SKM-1 (cell line): ENCODE measurements around the gene SLC26A6.

Source experiments
- DNase-seq: peaks from one replicate; lab custom pipeline; 2025; ENCODE audit not compliant: unreplicated experiment; lab: John Stamatoyannopoulos, UW

Gene SLC26A6

DNA sequence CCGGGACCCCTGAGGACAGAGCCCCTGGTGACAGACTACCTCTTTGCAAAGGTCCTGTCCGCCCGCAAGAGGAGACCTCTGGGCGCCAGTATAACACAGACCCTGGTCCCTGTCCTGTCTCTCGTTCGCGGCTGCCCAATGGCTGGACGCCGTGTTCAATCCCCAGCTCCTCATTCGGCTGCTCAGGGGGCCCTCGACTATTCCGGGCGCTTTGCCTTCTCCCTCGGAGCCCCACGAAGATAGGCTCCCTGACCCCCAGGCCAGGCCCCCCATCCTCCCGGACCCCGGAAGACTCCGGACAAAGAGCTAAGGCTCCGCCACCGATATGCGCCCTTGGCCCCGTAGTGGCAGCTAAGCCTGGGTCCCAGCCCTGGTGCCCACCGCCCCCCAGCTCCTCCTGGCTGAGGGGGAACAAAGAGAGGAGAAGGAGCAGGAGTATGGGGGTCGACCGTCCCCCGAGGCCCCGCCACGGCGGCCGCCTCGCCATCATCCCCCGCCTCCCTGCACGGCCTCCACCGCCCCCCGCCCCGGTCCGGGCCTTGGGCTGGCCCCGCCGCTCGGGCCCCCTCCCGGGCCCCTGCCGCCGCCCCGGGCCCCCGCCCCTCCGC lies 27.0 kb upstream of the SLC26A6 start:
- DNase-seq = no peak

DNA sequence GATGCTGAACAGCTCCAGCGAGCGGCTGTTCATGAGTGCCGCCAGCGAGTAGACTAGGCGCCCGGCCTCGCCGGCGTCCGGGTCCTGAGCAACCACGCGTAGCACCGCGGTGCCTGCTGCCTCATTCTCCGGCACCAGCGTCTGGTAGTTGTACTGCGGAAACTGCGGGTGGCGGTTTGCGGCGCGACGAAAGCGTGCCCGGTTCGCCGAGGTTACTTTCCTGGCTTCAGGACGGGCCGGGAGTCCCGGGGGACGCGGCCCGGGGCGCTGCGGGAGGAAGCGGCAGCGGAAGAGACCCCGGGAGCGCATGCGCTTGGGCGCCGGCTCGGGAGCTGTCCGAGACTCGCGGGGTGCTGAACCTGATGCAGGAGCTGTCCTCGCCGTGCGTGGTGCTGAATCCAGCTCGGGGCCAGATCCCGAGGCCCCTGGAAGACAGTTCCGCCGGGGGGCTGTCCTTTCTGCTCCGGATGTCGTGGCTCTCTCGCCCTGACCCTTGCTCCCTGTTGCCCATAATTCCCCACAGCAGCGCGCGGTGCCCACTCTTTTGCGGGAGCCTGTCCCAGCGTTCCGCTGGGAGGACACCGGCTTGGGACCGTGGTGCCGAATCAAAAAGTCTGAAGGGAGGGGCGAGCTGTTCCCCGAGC lies 26.4 kb upstream of the SLC26A6 start:
- no peak for DNase-seq

DNA sequence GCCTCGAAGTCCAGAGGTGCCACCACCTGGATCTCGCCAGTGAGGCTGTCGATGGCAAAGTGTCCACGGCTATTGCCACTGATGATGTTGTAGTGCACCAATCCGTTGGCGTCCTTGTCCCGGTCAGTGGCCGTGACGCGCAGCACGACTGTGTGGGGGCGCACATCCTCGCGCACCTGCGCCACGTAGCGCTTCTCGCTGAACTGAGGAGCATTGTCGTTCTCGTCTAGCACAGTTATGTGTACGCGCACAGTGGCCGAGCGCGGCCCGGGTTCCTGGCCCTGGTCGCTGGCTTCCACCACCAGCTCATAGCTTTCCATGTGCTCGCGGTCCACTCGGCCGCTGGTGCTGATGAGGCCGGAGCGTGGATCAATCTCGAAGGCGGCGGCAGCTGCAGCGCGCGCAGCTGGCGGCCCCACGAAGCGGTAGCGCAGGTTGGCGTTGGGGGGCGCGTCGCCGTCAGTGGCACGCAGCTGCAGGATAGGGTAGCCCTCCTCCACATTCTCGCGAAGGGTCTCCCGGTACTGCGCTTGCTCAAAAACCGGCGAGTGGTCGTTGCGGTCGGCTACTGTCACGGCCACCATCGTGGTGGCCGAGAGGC lies 25.6 kb upstream of the SLC26A6 start:
- no peak for DNase-seq

DNA sequence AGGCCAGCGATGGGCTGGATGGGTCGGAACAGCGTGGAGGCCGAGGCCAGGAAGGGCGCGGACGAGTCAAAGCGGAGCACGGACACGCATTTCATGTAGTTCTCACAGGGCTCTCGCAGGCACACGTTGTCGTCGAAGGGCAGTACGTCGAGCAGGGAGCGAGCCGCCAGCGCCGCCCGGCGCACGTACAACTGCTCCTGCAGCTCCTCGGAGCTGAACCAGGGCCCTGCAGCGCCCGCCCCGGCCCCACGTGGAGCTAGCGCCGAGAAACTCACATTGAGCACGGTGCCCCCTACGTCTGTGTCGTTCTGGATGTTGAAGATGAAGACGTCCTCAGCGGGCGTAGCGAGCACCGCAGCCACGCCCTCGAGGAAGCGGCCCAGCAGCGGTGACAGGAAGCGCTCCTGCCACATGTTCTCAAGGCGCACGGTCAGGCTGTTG lies 21.6 kb upstream of the SLC26A6 start:
- no peak for DNase-seq

DNA sequence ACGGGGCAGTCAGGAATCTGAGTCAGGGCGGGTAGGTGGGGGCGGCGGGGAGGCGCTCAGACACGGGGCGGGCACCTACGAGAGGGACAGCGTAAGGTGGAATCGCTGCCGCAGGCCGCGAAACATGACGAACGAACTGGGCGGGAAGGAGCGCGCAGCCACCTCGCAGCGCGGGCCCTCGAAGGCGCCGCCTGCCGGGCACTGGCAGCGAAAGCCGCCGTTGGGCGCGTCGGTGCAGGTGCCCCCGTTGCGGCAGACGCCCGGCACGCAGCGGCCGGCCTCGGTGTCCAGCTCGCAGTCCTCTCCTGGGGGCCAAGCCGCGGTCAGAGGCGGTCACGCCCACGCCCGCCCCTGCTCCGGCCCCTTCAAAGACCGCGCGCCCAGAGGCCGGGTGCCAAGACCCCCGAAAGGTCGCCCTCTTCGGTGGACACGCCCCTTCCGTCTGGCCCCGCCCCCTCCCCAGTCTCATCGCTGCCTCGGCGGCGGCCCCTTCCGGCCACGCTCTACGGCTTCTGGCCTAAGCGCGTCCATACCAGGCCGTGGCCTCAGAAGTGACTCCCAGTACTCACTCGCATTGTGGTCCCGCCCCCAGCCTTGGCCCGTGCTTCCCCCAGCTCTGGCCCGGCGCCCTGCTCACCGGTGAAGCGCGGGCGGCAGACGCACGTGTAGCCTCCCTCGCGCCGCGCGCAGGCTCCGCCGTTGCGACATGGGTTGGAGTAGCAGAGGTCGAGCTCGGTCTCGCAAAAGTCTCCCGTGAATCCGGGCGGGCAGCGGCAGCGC lies 21.0 kb upstream of the SLC26A6 start:
- peak; percentile 38 for DNase-seq

DNA sequence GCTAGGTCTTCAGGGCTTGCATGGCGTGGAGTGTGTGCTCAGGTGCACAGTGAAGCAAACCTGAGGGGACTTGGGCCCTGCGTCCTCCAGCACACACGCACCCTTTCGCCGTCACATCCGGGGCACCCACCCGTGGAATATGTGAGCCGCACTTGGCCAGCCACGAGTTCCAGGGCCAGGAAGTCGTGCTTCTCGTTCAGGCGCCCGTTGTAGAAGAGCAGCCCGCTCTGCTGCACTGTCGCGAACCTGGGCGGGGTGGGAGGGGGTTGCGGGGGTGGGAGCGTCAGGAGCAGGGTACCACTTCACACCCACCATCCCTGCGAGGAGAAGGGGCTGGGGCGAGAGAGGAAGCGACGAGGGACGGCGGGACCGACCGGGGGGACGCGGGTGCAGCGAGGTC lies 20.3 kb upstream of the SLC26A6 start:
- no peak for DNase-seq

DNA sequence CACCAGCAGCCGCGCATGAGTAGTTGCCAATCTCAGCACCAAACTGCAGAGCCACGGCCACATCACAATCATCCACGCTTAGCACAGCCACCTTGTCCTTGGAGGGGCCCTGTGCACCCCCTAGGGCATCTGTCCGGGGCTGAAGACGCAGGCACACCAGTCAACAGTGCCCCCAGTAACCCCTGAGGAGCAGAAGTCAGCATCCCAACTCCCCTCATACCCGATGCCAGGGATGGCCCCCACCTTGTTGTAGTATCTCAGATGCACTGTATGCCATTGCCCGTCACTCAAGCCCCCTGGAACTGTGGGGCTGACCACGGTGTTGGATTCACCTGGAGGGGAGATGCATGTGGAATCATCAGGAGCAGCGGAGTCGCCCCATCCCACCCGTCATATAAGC lies 19.8 kb upstream of the SLC26A6 start:
- no peak for DNase-seq

DNA sequence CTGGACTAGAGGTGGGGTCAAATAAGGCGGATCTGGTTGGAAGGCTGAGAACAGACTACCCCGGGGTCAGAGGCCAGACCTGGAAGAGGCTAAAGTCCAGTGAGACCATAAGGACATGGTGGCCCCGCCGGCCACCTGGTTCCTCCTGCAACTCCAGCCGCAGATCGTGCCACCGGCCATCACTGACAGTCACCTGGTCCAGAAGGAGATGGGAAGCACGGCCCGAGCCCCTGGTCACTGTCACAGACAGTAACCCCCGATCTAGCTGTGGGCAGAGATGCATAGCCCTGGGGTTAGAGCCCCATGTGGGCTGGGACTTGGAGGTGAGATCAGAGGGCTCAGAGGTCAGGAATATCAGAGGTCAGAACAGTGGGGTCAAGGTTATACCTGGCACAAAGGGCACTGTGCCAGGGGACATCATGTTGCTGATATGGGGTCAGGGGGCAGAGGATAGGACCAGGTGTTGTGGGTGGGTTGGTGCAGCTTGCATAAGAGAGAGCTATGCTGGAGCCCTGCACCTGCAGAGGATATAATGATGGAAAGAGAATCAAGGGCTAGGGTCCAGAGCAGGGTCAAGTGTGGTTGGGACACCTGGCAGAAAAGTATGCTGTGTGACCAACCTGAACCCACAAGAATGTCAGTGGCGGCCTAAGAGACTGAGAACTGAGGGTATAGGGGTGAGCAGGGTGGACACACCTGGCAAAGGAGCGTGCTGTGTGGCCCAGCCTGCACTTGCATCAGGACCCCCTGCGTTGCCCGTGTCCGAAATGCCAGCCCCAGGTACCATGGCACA lies 17.9 kb upstream of the SLC26A6 start:
- no peak for DNase-seq

DNA sequence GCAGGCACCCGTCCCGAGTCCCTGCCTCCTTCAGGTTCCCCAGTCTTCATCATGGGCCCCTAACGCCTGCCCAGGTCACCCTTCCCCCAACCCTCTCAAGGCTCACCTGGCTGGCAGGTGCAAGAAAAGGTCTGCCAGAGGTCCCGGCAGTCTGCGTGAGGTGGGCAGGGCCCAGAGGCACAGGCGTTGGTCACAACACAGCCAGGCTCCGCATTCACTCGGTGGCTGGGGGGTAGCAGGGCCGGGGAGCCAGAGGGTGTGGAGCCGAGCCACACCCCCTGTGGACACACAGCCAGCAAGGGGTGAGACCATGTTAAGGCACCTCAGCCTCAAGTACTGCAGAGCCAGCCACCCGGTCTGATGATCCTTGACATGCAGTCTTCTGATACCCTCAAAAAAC lies 16.5 kb upstream of the SLC26A6 start:
- no peak for DNase-seq

DNA sequence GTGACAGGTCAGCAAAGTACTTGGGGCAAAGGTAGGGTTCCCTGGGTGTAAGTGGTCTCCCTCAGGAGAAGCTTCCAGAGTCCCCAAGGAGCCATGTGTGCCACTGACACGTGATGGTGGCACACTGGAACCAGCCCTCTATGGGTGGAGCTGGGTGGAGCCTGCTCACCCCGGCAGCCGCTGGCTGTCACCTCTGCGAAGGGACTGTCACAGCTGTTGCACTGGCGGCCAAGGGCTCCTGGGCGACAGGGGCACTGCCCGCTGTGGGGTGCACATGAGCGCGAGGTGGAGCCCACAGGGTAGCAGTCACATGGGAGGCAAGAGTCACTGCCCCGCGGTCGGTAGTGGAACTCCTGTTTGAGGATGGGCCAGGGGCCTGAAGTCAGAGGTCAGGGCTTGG lies 15.5 kb upstream of the SLC26A6 start:
- no peak for DNase-seq

DNA sequence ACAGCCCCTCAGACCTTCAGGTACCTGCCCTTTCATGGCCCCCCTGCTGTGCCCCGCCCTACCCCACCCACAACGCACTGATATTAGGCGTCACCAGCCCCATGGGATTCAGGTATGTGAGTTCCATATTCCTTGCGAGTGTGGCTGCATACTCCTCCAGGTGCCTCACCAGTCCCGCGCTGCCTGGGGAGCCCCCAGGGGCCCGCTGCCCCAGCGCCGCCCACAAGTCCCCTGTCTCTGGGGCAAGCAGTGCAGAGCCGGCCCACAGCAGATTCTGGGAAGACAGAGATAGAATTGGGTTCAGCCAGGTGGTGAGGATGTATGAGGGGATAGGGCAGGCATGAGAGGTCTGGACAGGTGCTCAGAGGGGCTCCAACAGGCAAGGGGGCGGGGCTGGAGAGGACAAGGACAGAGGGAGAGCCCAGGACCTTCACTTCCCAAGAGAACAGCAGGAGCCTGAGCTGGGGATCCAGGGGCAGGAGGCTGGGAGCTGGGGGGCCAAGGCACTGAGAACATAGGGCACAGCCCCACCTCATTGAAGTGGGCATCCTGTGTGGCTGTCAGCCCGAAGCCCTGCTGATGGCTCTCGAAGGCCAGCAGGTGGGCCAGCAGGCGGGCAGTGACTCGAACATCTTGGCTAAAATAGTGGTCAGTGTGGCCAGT lies 13.1 kb upstream of the SLC26A6 start:
- no peak for DNase-seq

DNA sequence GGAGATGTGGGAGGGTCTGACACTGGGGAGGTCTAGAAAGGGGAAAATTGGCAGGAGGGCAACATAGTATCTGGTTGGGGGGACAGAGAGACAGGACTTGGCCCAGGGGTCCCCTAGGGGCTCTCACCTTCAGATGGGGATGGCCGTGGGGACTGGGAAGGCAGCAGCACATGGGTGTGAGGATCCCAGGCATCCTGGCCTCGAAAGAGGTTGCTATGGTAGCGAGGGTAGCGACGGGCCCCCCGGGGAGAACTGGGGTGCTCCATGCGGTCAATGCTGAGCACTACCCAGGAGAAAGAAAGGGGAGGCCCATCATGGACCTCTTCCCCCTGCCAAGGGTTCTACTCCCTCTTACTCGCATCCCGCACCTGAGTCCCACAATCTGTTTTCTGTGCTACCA lies 12.5 kb upstream of the SLC26A6 start:
- DNase-seq = no peak

DNA sequence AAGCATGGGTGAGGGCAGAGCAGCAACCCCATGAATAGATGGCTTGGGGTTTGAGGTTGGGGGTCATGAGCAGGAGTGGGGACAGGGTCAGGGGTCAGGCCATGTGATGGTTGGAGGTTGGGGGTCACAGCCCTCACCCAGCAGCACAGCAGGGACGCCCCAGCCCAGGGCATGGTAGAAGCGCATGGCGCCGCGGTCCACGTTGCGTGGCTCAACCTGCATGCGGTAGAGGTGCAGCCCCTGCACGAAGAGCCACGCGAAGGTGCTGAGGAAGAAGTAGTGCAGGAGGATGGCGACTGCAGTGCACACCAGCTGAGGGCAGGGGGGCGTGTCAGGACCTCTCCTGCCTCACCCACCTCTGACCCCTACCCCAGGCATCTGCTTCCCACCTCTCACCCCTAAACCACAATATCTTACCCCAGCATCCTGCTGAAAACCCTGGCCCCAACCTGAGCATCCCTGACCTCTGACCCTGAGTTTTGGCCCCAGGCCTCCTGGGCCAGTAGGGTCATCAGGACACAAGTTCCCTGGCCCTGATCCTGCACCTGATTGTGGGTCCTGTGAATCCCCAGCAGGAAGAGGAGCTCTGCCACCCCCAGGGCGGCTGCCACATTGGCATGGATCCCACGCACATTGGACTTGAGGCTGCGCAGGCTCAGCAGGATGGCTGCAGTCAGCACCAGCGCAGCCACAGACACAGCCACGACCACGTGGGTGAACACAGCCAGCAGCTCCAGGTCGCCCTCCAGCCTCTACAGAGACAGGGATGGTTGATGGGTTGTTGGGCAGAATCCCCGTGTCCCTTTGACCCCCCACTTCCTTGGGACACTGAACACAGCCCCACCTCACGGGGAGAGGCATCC lies 9.9 kb upstream of the SLC26A6 start:
- DNase-seq = no peak

DNA sequence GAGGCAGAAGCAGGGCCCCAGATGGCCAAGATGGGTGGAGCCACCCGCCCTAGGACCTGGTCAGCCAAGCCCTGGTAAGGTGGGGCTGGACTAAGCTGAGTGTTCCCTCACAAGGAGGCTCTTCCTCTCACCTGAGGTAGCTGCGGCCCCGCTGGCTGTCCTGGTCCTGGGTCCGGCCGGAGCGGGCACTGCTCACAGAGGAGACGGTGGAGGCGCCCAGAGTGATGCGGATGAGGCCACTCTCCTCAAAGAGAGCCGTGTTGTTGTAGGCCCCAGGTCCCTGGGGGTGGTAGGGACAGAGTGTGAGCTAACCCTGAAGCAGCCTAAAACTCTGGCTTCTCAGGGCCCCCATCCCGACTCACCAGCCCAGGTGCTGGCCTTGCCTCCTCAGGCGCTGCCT lies 7.3 kb upstream of the SLC26A6 start:
- no peak for DNase-seq

DNA sequence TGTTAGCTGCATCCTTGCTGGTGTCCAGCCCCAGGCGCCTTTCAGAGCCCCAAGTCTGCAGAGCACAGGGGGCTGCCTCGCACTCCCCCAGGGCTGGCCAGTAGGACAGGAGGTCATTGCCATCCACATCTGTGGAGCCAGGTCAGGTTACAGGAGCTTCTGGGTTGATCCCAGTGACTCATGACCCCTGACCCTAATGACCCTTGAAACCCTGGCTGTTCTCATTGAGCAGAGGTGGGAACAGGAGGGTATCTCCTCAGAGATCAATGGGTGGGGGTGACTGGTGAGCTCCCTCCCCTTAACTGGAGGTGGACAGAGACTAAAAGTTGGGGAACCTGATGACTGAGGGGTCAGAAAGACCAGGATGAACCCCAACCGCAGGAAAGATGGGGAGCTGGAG lies 6.1 kb upstream of the SLC26A6 start:
- no peak for DNase-seq

DNA sequence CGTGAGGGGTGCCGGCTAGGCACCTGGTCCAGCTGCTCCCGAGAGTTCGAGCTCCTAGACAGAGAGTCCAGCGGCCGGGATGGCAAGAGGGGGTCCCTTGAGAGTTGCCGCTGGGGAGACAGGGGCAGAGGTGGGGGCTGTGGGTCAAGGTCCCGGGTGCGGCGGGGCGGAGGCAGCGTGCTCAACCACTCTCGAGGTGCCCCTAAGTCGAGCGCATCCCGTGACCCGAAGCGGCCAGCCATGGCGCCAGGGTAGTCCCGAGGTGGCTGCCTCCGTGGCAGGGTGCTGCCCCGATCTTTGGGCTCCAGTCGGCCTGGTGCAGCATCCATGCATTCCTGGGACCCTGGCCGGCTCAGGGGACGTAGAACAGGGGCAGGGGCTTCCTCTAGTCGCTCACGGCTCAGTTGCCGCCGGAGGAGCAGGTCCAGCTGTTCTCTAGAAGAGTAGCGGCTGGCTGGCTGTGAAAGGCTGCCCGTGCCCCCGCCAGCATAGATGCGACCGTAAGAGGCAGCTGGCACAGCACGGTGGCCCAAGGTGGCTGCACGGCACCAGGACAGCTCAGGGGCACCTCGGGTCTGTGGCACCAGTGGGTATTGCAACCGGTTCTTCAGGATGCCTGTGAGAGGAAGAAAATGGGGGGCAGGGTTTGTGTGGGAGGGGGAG lies 4.8 kb upstream of the SLC26A6 start:
- DNase-seq = no peak

DNA sequence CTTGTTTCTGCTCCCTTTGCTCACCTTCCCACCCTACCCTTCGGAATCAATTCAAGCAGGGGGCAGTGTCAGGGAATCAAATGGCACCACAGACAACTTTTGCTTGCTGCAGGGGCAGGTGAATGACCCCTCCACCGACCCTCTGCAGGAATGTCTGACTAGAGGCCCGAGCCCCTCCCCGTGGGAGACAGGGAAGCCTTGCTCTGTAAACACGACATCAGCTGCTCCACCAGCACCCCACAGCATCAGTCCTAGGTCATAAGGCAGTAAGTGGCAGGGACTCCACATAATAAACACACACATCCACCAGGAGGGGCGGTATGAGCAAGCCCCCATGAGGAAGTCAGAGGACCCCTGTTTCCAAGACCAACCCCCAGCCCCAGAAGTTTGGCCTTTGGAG lies 2.0 kb upstream of the SLC26A6 start:
- no peak for DNase-seq

DNA sequence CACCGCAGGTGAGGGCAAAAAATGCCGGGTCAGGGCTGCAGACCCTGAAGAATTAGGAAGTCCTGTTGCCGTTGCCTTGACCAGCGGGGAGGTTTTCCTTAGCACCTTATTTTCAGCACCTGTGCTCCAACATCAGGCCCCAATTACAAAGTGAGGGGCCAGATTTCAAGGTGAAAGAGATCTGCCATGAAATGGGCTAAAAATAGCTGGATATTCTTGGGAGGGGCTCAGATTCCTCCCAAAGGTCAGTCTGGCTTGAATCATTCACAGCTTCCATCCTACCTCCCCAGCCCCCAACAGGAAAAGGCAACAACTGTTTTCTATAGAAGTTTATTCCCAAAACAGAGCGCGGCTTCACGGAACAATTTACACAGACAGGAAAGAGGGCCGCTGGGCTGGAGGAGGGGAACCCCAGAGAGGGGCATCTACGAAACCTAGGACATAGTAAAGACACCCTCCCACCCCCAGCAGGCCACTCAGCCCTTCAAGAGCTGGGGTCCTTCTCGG lies 941 bp upstream of the SLC26A6 start:
- DNase-seq = no peak

DNA sequence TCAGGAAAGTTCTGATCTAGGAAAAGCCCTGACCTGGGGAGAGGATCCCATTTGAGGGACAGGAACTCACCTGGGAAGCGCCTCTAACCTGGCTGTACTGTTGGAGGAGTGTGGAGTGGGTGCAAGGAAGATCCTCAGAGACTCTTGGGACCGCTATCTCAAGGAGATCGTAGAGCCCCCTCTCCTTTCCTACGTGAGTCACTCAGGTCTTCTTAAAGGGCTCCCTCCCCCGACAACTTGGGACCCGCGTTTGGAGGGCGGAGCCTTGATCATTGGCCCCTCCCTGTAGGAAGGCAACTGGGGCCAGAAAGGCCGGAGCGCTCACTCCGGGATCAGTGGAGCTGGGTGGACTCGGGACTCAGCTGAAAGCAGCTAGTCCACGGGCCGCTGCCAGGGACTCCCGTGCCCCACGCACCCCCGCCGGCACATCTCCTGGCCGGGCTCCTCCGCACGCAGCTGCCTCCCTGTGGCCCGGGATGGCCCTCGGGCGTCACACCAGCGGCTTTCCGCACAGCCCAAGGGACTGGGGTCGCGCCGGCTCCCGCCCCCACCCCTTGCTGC lies 520 bp downstream of the SLC26A6 start:
- no peak for DNase-seq
